Muscle layer of colon (tissue), 2 donors: ENCODE data around the gene MINPP1.
A peak's percentile ranks its signal among the peaks of the same experiment; 100 is the strongest.
"Not testable (repeated sequence)": the region's sequence is repeated elsewhere in the genome, so short reads cannot be mapped to it uniquely, and the experiment has no call there.

Experiments used
- H3K27ac ChIP-seq: one replicate; pipeline ENCODE4 v1.7.0; 2013; ENCODE audit warnings: low read depth, mild to moderate bottlenecking, low read length, moderate library complexity
- H3K27me3 ChIP-seq, 2 donors: one replicate each; pipeline ENCODE4 v1.7.0; 2013; ENCODE audit warnings: low read length in 2 of 2, mild to moderate bottlenecking in 2 of 2; ENCODE audit not compliant: insufficient read depth in 2 of 2, control insufficient read depth in 1 of 2
- H3K36me3 ChIP-seq: one replicate; pipeline ENCODE4 v1.7.0; 2013; ENCODE audit warnings: mild to moderate bottlenecking, low read length; ENCODE audit not compliant: insufficient read depth
- H3K4me1 ChIP-seq: one replicate; pipeline ENCODE4 v1.7.0; 2013; ENCODE audit warnings: mild to moderate bottlenecking, low read length; ENCODE audit not compliant: insufficient read depth
- H3K4me3 ChIP-seq, 2 donors: one replicate each; pipeline ENCODE4 v1.7.0; 2013; ENCODE audit warnings: low read length in 2 of 2, low read depth in 1 of 2, mild to moderate bottlenecking in 1 of 2, moderate library complexity in 1 of 2
- H3K9ac ChIP-seq: one replicate; pipeline ENCODE4 v1.7.0; 2013; ENCODE audit warnings: low read length
- H3K9me3 ChIP-seq: one replicate; pipeline ENCODE4 v1.7.0; 2013; ENCODE audit warnings: mild to moderate bottlenecking, low read length
- donor health status: abdominal sarcoma.
- donor health status: Adenocarcinoma of cecum.

Gene MINPP1, protein sequence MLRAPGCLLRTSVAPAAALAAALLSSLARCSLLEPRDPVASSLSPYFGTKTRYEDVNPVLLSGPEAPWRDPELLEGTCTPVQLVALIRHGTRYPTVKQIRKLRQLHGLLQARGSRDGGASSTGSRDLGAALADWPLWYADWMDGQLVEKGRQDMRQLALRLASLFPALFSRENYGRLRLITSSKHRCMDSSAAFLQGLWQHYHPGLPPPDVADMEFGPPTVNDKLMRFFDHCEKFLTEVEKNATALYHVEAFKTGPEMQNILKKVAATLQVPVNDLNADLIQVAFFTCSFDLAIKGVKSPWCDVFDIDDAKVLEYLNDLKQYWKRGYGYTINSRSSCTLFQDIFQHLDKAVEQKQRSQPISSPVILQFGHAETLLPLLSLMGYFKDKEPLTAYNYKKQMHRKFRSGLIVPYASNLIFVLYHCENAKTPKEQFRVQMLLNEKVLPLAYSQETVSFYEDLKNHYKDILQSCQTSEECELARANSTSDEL

GRCh38 chr10:87504640-87505365 lies at the start of gene MINPP1:
Gene MINPP1, plus strand, starts transcription at chr10:87504893. Its CDS starts 23 bp downstream, at chr10:87504916.
- peaks cover 22% of the 10 kb centered on the region for H3K4me1 ChIP-seq
- no peaks in the 10 kb centered on the region for H3K9me3 ChIP-seq
- peak within 1 kb of the TSS; percentile 77 to 87 for H3K4me3 ChIP-seq
- H3K36me3 ChIP-seq, result no peaks in the 10 kb centered on the region
- H3K9ac ChIP-seq, result peak within 1 kb of the TSS; percentile 67
- no peaks in the 10 kb centered on the region for H3K27me3 ChIP-seq
- H3K27ac ChIP-seq, result peak within 1 kb of the TSS; percentile 77

- not testable (repeated sequence) for H3K27ac ChIP-seq, H3K27me3 ChIP-seq, H3K36me3 ChIP-seq, H3K9me3 ChIP-seq, H3K9ac ChIP-seq, H3K4me1 ChIP-seq, H3K4me3 ChIP-seq
Measured at GRCh38 chr10:87456586-87457220, 48.0 kb upstream of the MINPP1 start.

DNA sequence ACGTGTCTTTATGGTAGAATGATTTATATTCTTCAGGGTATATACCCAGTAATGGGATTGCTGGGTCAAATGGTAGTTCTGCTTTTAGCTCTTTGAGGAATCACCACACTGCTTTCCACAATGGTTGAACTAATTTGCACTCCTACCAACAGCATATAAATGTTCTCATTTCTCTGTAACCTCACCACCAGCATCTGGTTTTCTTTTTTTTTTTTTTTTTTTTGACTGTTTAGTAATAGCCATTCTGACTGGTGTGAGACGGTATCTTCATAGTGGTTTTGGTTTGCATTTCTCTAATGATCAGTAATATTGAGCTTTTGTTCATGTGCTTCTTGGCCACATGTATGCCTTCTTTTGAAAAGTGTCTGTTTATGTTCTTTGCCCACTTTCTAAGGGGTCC lies 42.9 kb upstream of the MINPP1 start:
- H3K4me1 ChIP-seq, result not testable (repeated sequence)

DNA sequence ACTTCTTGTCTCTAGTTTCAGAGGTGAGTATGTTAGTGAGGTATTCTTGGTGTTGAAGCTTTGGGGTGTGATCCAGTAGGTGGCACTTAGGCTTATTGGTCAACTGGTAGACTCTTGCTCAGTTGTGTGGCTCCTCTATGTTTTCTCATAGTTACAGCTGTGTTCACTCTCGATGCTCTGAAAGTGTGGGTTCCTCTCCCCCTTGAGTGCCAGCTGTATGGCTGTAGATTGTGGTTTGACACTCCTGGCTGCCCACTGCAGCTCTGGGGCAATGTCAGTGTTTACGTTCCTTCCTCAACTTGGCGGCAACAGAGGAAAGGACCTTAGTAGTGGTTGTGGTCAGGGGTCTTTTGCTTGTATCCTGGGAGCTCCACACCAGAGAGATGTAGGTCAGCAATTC lies 37.8 kb upstream of the MINPP1 start:
- not testable (repeated sequence) for H3K9me3 ChIP-seq, H3K36me3 ChIP-seq, H3K4me3 ChIP-seq, H3K9ac ChIP-seq, H3K4me1 ChIP-seq, H3K27me3 ChIP-seq, H3K27ac ChIP-seq

More for the DNA sequence above, 42.9 kb upstream of the MINPP1 start:
- H3K36me3 ChIP-seq, H3K9me3 ChIP-seq, H3K27ac ChIP-seq, H3K27me3 ChIP-seq, H3K4me3 ChIP-seq, H3K9ac ChIP-seq: not testable (repeated sequence)

DNA sequence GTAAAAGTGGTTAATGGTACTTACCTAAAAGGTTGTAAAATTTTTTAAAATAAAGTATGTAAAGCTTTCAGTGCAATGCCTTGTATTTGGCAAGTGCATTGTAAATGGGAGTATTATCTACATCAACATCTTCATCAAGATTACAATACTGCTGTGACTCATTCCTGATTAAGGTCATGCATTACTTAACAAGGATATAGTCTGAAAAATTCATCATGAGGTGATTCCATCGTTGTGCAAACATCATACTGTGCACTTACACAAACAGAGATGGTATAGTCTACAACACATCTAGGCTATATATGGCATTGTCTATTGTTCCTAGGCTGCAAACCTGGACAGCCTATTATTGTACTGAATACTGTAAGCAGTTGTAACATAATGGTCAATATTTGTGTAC lies 16.0 kb upstream of the MINPP1 start:
- not testable (repeated sequence) for H3K4me3 ChIP-seq, H3K9ac ChIP-seq, H3K27ac ChIP-seq, H3K9me3 ChIP-seq, H3K27me3 ChIP-seq, H3K36me3 ChIP-seq, H3K4me1 ChIP-seq

DNA sequence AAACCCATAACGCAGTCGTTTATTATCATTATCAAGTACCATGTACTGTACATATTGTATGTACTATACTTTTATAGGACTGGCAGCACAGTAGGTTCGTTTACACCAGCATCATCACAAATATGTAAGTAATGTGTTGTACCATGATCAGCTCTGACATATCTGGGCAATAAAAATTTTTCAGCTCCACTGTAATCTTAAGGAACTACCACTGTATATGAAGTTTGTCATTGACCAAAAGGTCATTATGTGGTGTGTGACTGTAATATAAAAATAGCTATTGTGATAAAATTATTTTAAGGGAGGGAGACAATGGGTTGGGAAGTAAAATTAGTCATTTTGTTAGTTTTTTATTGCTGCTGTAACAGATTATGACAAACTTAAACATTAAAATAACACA lies 14.4 kb upstream of the MINPP1 start:
- H3K9ac ChIP-seq, H3K4me3 ChIP-seq, H3K27ac ChIP-seq, H3K9me3 ChIP-seq, H3K36me3 ChIP-seq, H3K27me3 ChIP-seq, H3K4me1 ChIP-seq: not testable (repeated sequence)

GRCh38 chr10:87492450-87492849 lies 12.2 kb upstream of the MINPP1 start:
- H3K9ac ChIP-seq, H3K27ac ChIP-seq, H3K4me3 ChIP-seq, H3K9me3 ChIP-seq, H3K4me1 ChIP-seq, H3K36me3 ChIP-seq, H3K27me3 ChIP-seq: not testable (repeated sequence)

- H3K27me3 ChIP-seq, H3K9me3 ChIP-seq, H3K4me3 ChIP-seq, H3K36me3 ChIP-seq, H3K9ac ChIP-seq, H3K4me1 ChIP-seq, H3K27ac ChIP-seq: not testable (repeated sequence)
Measured at GRCh38 chr10:87495446-87495845, 9.2 kb upstream of the MINPP1 start.

GRCh38 chr10:87497386-87497785 lies 7.3 kb upstream of the MINPP1 start:
- not testable (repeated sequence) for H3K9me3 ChIP-seq, H3K4me1 ChIP-seq, H3K4me3 ChIP-seq, H3K27ac ChIP-seq, H3K9ac ChIP-seq, H3K27me3 ChIP-seq, H3K36me3 ChIP-seq

- H3K36me3 ChIP-seq, result not testable (repeated sequence)
Measured at GRCh38 chr10:87498106-87498789, 6.4 kb upstream of the MINPP1 start.

DNA sequence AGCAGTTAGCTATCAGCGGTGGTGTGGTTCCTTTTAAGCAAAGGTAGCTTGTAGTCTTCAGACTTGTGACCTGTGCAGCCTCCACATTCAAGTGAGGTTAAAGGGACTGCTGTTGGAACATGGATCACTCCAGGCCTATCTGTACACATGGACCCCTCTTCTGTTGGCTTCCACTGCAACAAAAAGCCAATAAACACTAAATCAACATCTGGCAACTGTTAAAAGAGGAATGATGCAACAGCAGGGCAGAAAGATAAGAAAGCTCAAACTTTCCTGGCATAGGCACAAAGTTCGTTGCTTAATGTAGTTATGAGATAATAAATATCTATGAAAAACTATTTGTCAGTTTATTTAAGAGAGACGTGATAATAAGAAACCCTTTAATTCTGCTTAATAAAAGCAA lies 4.0 kb upstream of the MINPP1 start:
- no peak overlapping the region for H3K4me3 ChIP-seq
- H3K4me1 ChIP-seq, result peaks cover 12% of the 10 kb centered on the region
- no peaks in the 10 kb centered on the region for H3K27me3 ChIP-seq
- H3K9ac ChIP-seq, result no peak overlapping the region
- no peak overlapping the region for H3K27ac ChIP-seq
- no peaks in the 10 kb centered on the region for H3K36me3 ChIP-seq
- no peaks in the 10 kb centered on the region for H3K9me3 ChIP-seq

More at GRCh38 chr10:87498106-87498789, 6.4 kb upstream of the MINPP1 start:
- not testable (repeated sequence) for H3K9me3 ChIP-seq, H3K9ac ChIP-seq, H3K4me1 ChIP-seq, H3K4me3 ChIP-seq, H3K27ac ChIP-seq, H3K27me3 ChIP-seq
